Subcutaneous adipose tissue (tissue), 4 donors: Measurements from ENCODE around the gene PPP2R5A. TPM values are rescaled to one million over a fixed set of nuclear protein-coding genes. Genes with fewer than 3 reads are reported as not detected.

Experiments used
- CTCF ChIP-seq: fragments of 450-650 bp; IDR thresholded peaks from one replicate; pipeline ENCODE4 v1.5.1; 2016; ENCODE audit warnings: low read depth, mild to moderate bottlenecking, control low read depth, antibody characterized with exemption, moderate library complexity
- total RNA-seq, 4 donors: library from RNA; depleted of rRNA; stranded (reverse); fragments of >200 nt; gene quantifications; one replicate each; pipeline ENCODE4 v1.1.0, GENCODE V29; 2016

PPP2R5A gene
- total RNA-seq, 4 donors from 2014 or later, result 84.5 to 130 (median 106) TPM

- TF ChIP-seq CTCF, result no peak
These were observed 30.7 kb downstream of the PPP2R5A start for GRCh38 chr1:212315907-212316306.

GRCh38 chr1:212317916-212318315 lies 32.7 kb downstream of the PPP2R5A start:
- TF ChIP-seq CTCF, result no peak

- TF ChIP-seq CTCF, result no peak
These were observed 37.9 kb downstream of the PPP2R5A start for GRCh38 chr1:212323066-212323465.

- TF ChIP-seq CTCF, result no peak
These were observed 41.3 kb downstream of the PPP2R5A start for GRCh38 chr1:212326541-212326940.

- no peak for TF ChIP-seq CTCF
These were observed 43.0 kb downstream of the PPP2R5A start for GRCh38 chr1:212328248-212328647.

GRCh38 chr1:212329105-212329504 lies 43.9 kb downstream of the PPP2R5A start:
- TF ChIP-seq CTCF, result no peak

- TF ChIP-seq CTCF, result no peak
These were observed 55.9 kb downstream of the PPP2R5A start for GRCh38 chr1:212341090-212341489.
